T-helper 2 cell treated with Interferon-gamma antibody and Interleukin-4, amounts not matched to agents 5 μg/mL and 100 μg/mL, for 36 hours (primary cell): ENCODE results near the gene AATF.

Experiments used
- DNase-seq: peaks from one replicate; pipeline ENCODE4 v3.0.0; 2021; ENCODE audit warnings: low spot score
- H3K27ac Mint-ChIP-seq: one replicate; pipeline ENCODE4 v1.8.0; 2021; ENCODE audit warnings: mild to moderate bottlenecking, mixed read lengths
- H3K27me3 Mint-ChIP-seq: one replicate; pipeline ENCODE4 v1.8.0; 2021; ENCODE audit warnings: low read depth, mixed read lengths
- H3K36me3 Mint-ChIP-seq: one replicate; pipeline ENCODE4 v1.8.0; 2021; ENCODE audit warnings: low read depth, mixed read lengths
- H3K4me1 Mint-ChIP-seq: one replicate; pipeline ENCODE4 v1.8.0; 2021; ENCODE audit warnings: low read depth, mixed read lengths
- H3K4me3 Mint-ChIP-seq: one replicate; pipeline ENCODE4 v1.8.0; 2022; ENCODE audit warnings: mild to moderate bottlenecking, moderate library complexity, mixed read lengths
- H3K9me3 Mint-ChIP-seq: one replicate; pipeline ENCODE4 v1.8.0; 2021; ENCODE audit warnings: mixed read lengths

Gene AATF

GRCh38 chr17:37016780-37017179 is 68.0 kb downstream of the AATF start:
- Mint-ChIP-seq H3K27me3 (no peaks in the 10 kb centered on the region), H3K27ac (no peak overlapping the region), H3K36me3 (peaks cover 11% of the 10 kb centered on the region), H3K4me1 (peaks cover 2% of the 10 kb centered on the region), H3K9me3 (no peaks in the 10 kb centered on the region), H3K4me3 (no peak overlapping the region)
- no peak for DNase-seq

GRCh38 chr17:37017404-37017803 is 68.7 kb downstream of the AATF start:
- peaks cover 13% of the 10 kb centered on the region for H3K36me3 Mint-ChIP-seq
- H3K9me3 Mint-ChIP-seq = no peaks in the 10 kb centered on the region
- peaks cover 2% of the 10 kb centered on the region for H3K4me1 Mint-ChIP-seq
- no peaks in the 10 kb centered on the region for H3K27me3 Mint-ChIP-seq
- H3K27ac Mint-ChIP-seq = no peak overlapping the region
- no peak for DNase-seq
- H3K4me3 Mint-ChIP-seq = no peak overlapping the region

GRCh38 chr17:37019117-37019740 is 70.5 kb downstream of the AATF start:
- Mint-ChIP-seq H3K4me1 (peaks cover 11% of the 10 kb centered on the region), H3K27ac (no peak overlapping the region), H3K27me3 (no peaks in the 10 kb centered on the region), H3K36me3 (peaks cover 23% of the 10 kb centered on the region), H3K9me3 (no peaks in the 10 kb centered on the region), H3K4me3 (no peak overlapping the region)
- DNase-seq = no peak

GRCh38 chr17:37019741-37020129 is 71.0 kb downstream of the AATF start:
- no peaks in the 10 kb centered on the region for H3K9me3 Mint-ChIP-seq
- no peak overlapping the region for H3K27ac Mint-ChIP-seq
- peaks cover 13% of the 10 kb centered on the region for H3K4me1 Mint-ChIP-seq
- DNase-seq = no peak
- peaks cover 24% of the 10 kb centered on the region for H3K36me3 Mint-ChIP-seq
- no peak overlapping the region for H3K4me3 Mint-ChIP-seq
- no peaks in the 10 kb centered on the region for H3K27me3 Mint-ChIP-seq

GRCh38 chr17:37024181-37024637 is 75.5 kb downstream of the AATF start:
- Mint-ChIP-seq H3K9me3 (no peaks in the 10 kb centered on the region), H3K27me3 (no peaks in the 10 kb centered on the region), H3K36me3 (peaks cover 20% of the 10 kb centered on the region), H3K4me1 (peaks cover 32% of the 10 kb centered on the region), H3K4me3 (no peak overlapping the region), H3K27ac (no peak overlapping the region)
- no peak for DNase-seq

- Mint-ChIP-seq H3K27ac (peak overlapping the region; percentile 14), H3K36me3 (peaks cover 19% of the 10 kb centered on the region), H3K4me3 (peak overlapping the region; percentile 22), H3K4me1 (peaks cover 32% of the 10 kb centered on the region), H3K9me3 (no peaks in the 10 kb centered on the region), H3K27me3 (no peaks in the 10 kb centered on the region)
- no peak for DNase-seq
Observed at GRCh38 chr17:37025238-37025637, 76.5 kb downstream of the AATF start.

- H3K27me3 Mint-ChIP-seq = no peaks in the 10 kb centered on the region
- H3K36me3 Mint-ChIP-seq = peaks cover 15% of the 10 kb centered on the region
- peak overlapping the region; percentile 24 for H3K27ac Mint-ChIP-seq
- peaks cover 32% of the 10 kb centered on the region for H3K4me1 Mint-ChIP-seq
- no peaks in the 10 kb centered on the region for H3K9me3 Mint-ChIP-seq
- DNase-seq = peak; percentile 38
- H3K4me3 Mint-ChIP-seq = no peak overlapping the region
Observed at GRCh38 chr17:37025847-37026530, 77.2 kb downstream of the AATF start.

GRCh38 chr17:37026531-37026869 is 77.7 kb downstream of the AATF start:
- Mint-ChIP-seq H3K36me3 (peaks cover 18% of the 10 kb centered on the region), H3K9me3 (no peaks in the 10 kb centered on the region), H3K4me1 (peaks cover 32% of the 10 kb centered on the region), H3K27ac (no peak overlapping the region), H3K4me3 (no peak overlapping the region), H3K27me3 (no peaks in the 10 kb centered on the region)
- no peak for DNase-seq

GRCh38 chr17:37028040-37028439 is 79.3 kb downstream of the AATF start:
- Mint-ChIP-seq H3K4me1 (peaks cover 28% of the 10 kb centered on the region), H3K9me3 (no peaks in the 10 kb centered on the region), H3K27ac (no peak overlapping the region), H3K27me3 (no peaks in the 10 kb centered on the region), H3K4me3 (no peak overlapping the region), H3K36me3 (peaks cover 20% of the 10 kb centered on the region)
- DNase-seq = no peak

- Mint-ChIP-seq H3K27ac (no peak overlapping the region), H3K4me1 (peaks cover 1% of the 10 kb centered on the region), H3K4me3 (no peak overlapping the region), H3K27me3 (no peaks in the 10 kb centered on the region), H3K9me3 (no peaks in the 10 kb centered on the region), H3K36me3 (peaks cover 23% of the 10 kb centered on the region)
- DNase-seq = no peak
Observed at GRCh38 chr17:37031493-37032083, 82.8 kb downstream of the AATF start.

GRCh38 chr17:37037590-37038155 is 88.9 kb downstream of the AATF start:
- Mint-ChIP-seq H3K36me3 (peaks cover 14% of the 10 kb centered on the region), H3K27ac (no peak overlapping the region), H3K4me1 (no peaks in the 10 kb centered on the region), H3K4me3 (no peak overlapping the region), H3K9me3 (no peaks in the 10 kb centered on the region), H3K27me3 (no peaks in the 10 kb centered on the region)
- DNase-seq = no peak

- no peaks in the 10 kb centered on the region for H3K9me3 Mint-ChIP-seq
- peaks cover 15% of the 10 kb centered on the region for H3K36me3 Mint-ChIP-seq
- H3K4me1 Mint-ChIP-seq = peaks cover 2% of the 10 kb centered on the region
- no peak for DNase-seq
- no peaks in the 10 kb centered on the region for H3K27me3 Mint-ChIP-seq
- no peak overlapping the region for H3K4me3 Mint-ChIP-seq
- no peak overlapping the region for H3K27ac Mint-ChIP-seq
Observed at GRCh38 chr17:37039269-37039668, 90.5 kb downstream of the AATF start.

GRCh38 chr17:37041932-37042331 is 93.2 kb downstream of the AATF start:
- no peak overlapping the region for H3K27ac Mint-ChIP-seq
- DNase-seq = no peak
- no peak overlapping the region for H3K4me3 Mint-ChIP-seq
- no peaks in the 10 kb centered on the region for H3K27me3 Mint-ChIP-seq
- peaks cover 2% of the 10 kb centered on the region for H3K4me1 Mint-ChIP-seq
- peaks cover 3% of the 10 kb centered on the region for H3K36me3 Mint-ChIP-seq
- H3K9me3 Mint-ChIP-seq = no peaks in the 10 kb centered on the region

GRCh38 chr17:37043201-37043600 is 94.4 kb downstream of the AATF start:
- H3K27ac Mint-ChIP-seq = no peak overlapping the region
- H3K36me3 Mint-ChIP-seq = peaks cover 7% of the 10 kb centered on the region
- no peak for DNase-seq
- H3K4me3 Mint-ChIP-seq = no peak overlapping the region
- H3K4me1 Mint-ChIP-seq = peaks cover 8% of the 10 kb centered on the region
- H3K9me3 Mint-ChIP-seq = no peaks in the 10 kb centered on the region
- no peaks in the 10 kb centered on the region for H3K27me3 Mint-ChIP-seq
